ENCODE measurements around the gene SLC18A3. TPM values are rescaled to one million over a fixed set of nuclear protein-coding genes. Genes with fewer than 3 reads are reported as not detected.

Gene SLC18A3
- total and polyA plus RNA-seq, 2 experiments from 2014 or later, result 1.4 to 4.3 TPM

GRCh38 chr10:49629431-49629881, 19.3 kb downstream of the SLC18A3 start:
- Histone ChIP-seq H3K79me2 (no peaks in the 10 kb centered on the region), H3K27me3 (no peaks in the 10 kb centered on the region), H3K36me3 (replicated peaks; ENCODE audit: insufficient read depth, low read depth) (no peaks in the 10 kb centered on the region), H3K27ac (no peak overlapping the region), H4K20me1 (ENCODE audit: insufficient read depth, poor library complexity, severe bottlenecking) (no peaks in the 10 kb centered on the region), H3K4me3 (no peak overlapping the region), H3K9me2 (replicated peaks; ENCODE audit: insufficient read depth) (no peaks in the 10 kb centered on the region), H2AFZ (no peak overlapping the region), H3K9me3 (ENCODE audit: low read depth) (no peaks in the 10 kb centered on the region), H3K4me2 (no peak overlapping the region), H3K4me1 (ENCODE audit: insufficient read depth) (no peaks in the 10 kb centered on the region)
- 84% methylated on average over 9 of the region's 9 CpGs for WGBS (ENCODE audit: low lambda C conversion rate, missing lambda C conversion rate)
- no peak for TF ChIP-seq EZH2phosphoT487 (IDR thresholded peaks at IDR 0.05; ENCODE audit: low read depth, severe bottlenecking, unreplicated experiment)
- TF ChIP-seq, protein P1, sequence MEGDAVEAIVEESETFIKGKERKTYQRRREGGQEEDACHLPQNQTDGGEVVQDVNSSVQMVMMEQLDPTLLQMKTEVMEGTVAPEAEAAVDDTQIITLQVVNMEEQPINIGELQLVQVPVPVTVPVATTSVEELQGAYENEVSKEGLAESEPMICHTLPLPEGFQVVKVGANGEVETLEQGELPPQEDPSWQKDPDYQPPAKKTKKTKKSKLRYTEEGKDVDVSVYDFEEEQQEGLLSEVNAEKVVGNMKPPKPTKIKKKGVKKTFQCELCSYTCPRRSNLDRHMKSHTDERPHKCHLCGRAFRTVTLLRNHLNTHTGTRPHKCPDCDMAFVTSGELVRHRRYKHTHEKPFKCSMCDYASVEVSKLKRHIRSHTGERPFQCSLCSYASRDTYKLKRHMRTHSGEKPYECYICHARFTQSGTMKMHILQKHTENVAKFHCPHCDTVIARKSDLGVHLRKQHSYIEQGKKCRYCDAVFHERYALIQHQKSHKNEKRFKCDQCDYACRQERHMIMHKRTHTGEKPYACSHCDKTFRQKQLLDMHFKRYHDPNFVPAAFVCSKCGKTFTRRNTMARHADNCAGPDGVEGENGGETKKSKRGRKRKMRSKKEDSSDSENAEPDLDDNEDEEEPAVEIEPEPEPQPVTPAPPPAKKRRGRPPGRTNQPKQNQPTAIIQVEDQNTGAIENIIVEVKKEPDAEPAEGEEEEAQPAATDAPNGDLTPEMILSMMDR (IDR thresholded peaks at IDR 0.05; ENCODE audit: poor library complexity), result no peak
- no peak for TF ChIP-seq EZH2 (IDR thresholded peaks at IDR 0.05; ENCODE audit: borderline replicate concordance)
- DNase-seq (ENCODE audit: low spot score), result no peak

DNA sequence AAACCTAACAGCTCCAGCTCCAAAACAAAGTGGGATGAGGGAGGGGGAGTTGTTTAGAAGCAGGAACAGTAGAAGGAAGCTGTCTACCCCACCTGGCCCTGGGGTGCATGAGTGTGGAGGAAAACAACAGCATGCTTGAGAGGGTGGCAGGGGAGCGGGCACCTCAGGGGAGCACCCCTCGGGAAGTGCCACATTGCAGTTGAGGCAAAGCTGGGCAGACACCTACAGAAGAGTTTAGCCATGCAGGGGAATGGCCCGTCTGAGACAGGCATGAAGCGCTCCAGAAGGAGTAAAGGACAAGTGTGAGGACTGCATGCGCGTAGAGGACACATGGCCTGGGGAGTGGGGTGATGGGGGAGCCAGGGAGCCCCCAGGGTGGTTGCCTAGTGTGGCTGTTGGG, 21.9 kb downstream of the SLC18A3 start:
- Histone ChIP-seq H3K27me3 (peaks cover 9% of the 10 kb centered on the region), H3K79me2 (no peaks in the 10 kb centered on the region), H4K20me1 (ENCODE audit: insufficient read depth, poor library complexity, severe bottlenecking) (no peaks in the 10 kb centered on the region), H2AFZ (no peak overlapping the region), H3K36me3 (replicated peaks; ENCODE audit: insufficient read depth, low read depth) (no peaks in the 10 kb centered on the region), H3K4me3 (no peak overlapping the region), H3K4me2 (no peak overlapping the region), H3K4me1 (ENCODE audit: insufficient read depth) (no peaks in the 10 kb centered on the region), H3K27ac (no peak overlapping the region), H3K9me3 (ENCODE audit: low read depth) (no peaks in the 10 kb centered on the region), H3K9me2 (replicated peaks; ENCODE audit: insufficient read depth) (no peaks in the 10 kb centered on the region)
- DNase-seq (ENCODE audit: low spot score), result no peak
- WGBS (ENCODE audit: low lambda C conversion rate, missing lambda C conversion rate), result 93% methylated on average over 6 of the region's 6 CpGs
- TF ChIP-seq, protein P1 (IDR thresholded peaks at IDR 0.05; ENCODE audit: poor library complexity), result no peak
- TF ChIP-seq EZH2phosphoT487 (IDR thresholded peaks at IDR 0.05; ENCODE audit: low read depth, severe bottlenecking, unreplicated experiment) (no peak), EZH2 (IDR thresholded peaks at IDR 0.05; ENCODE audit: borderline replicate concordance) (no peak)

DNA sequence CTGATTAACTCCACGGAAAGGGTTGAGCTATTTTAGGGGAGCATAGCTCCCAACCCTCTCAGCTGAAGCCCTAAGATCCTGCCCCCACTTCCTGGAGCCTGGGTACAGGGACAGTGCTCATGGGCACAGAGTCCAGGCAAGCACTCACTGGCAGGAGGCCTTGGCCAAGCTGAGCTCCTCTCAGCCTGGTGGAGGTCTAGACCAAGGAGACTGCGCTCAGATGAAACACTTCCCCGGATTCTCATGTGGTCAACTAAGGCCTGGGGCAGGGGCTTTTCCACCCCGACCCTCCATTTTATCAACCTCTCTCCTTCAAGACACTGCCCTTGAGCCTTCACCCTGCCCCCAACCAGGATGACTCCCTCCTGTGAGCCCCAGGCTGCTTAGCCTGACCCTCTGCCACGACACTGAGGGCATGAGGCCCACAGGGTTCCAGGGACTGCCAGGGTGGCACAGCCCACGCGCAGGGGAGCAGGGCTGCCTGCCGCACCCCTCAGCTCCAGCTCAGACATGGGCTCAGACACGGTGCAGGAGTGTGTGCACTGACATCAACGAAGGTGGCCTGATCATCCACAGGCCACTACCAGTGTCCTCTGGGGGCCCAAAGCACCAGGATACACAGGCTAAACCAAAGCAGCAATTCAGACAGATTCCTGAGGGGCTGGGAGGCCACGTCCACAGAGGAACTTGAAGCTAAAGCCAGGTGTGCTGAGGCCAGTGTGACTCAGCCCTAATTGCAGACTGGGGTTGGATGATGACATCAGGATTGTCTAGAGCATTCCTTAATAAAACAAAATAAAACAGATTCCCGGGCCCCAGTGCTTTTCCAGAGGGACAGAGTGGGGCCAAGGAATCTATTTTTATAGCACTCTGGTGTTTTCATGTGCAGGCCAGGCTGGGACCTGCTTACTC, 22.6 kb downstream of the SLC18A3 start:
- 67% methylated on average over 12 of the region's 12 CpGs for WGBS (ENCODE audit: low lambda C conversion rate, missing lambda C conversion rate)
- no peaks in the 10 kb centered on the region for H3K79me2 ChIP-seq
- H3K4me1 ChIP-seq (ENCODE audit: insufficient read depth), result no peaks in the 10 kb centered on the region
- no peak overlapping the region for H3K4me2 ChIP-seq
- no peaks in the 10 kb centered on the region for H3K9me3 ChIP-seq (ENCODE audit: low read depth)
- H2AFZ ChIP-seq, result no peak overlapping the region
- H3K27me3 ChIP-seq, result peaks cover 16% of the 10 kb centered on the region
- H3K9me2 ChIP-seq (replicated peaks; ENCODE audit: insufficient read depth), result no peaks in the 10 kb centered on the region
- no peak for DNase-seq (ENCODE audit: low spot score)
- H3K27ac ChIP-seq, result no peak overlapping the region
- no peaks in the 10 kb centered on the region for H4K20me1 ChIP-seq (ENCODE audit: insufficient read depth, poor library complexity, severe bottlenecking)
- TF ChIP-seq EZH2phosphoT487 (IDR thresholded peaks at IDR 0.05; ENCODE audit: low read depth, severe bottlenecking, unreplicated experiment), result no peak
- no peak overlapping the region for H3K4me3 ChIP-seq
- no peaks in the 10 kb centered on the region for H3K36me3 ChIP-seq (replicated peaks; ENCODE audit: insufficient read depth, low read depth)

- Histone ChIP-seq H3K79me2 (no peaks in the 10 kb centered on the region), H3K9me3 (ENCODE audit: low read depth) (no peaks in the 10 kb centered on the region), H2AFZ (no peak overlapping the region), H3K4me1 (ENCODE audit: insufficient read depth) (no peaks in the 10 kb centered on the region), H3K4me2 (no peak overlapping the region), H3K36me3 (replicated peaks; ENCODE audit: insufficient read depth, low read depth) (no peaks in the 10 kb centered on the region), H3K27me3 (peaks cover 24% of the 10 kb centered on the region), H4K20me1 (ENCODE audit: insufficient read depth, poor library complexity, severe bottlenecking) (no peaks in the 10 kb centered on the region), H3K27ac (no peak overlapping the region), H3K9me2 (replicated peaks; ENCODE audit: insufficient read depth) (no peaks in the 10 kb centered on the region), H3K4me3 (no peak overlapping the region)
- TF ChIP-seq, protein P1 (IDR thresholded peaks at IDR 0.05; ENCODE audit: poor library complexity), result no peak
- no peak for TF ChIP-seq EZH2 (IDR thresholded peaks at IDR 0.05; ENCODE audit: borderline replicate concordance)
- 49% methylated on average over 13 of the region's 13 CpGs for WGBS (ENCODE audit: low lambda C conversion rate, missing lambda C conversion rate)
- DNase-seq (ENCODE audit: low spot score), result no peak
These were observed 23.4 kb downstream of the SLC18A3 start for GRCh38 chr10:49633327-49634068.
